Type B pancreatic cell (in vitro differentiated cells): Measurements from ENCODE around the gene GCSAM. TPM values are rescaled to one million over a fixed set of nuclear protein-coding genes. Genes with fewer than 3 reads are reported as not detected.

Experiments
- DNase-seq: peaks from one replicate; pipeline ENCODE4 v3.0.0; 2021; ENCODE audit warnings: mixed read lengths; ENCODE audit not compliant: unreplicated experiment; ENCODE audit errors: extremely low spot score
- H3K27ac Mint-ChIP-seq: 2 replicates; pipeline ENCODE4 v1.8.0; 2021; ENCODE audit warnings: mild to moderate bottlenecking, mixed read lengths
- H3K27me3 Mint-ChIP-seq: 2 replicates; pipeline ENCODE4 v1.8.0; 2021; ENCODE audit warnings: mixed read lengths
- H3K36me3 Mint-ChIP-seq: 2 replicates; pipeline ENCODE4 v1.8.0; 2021; ENCODE audit warnings: mixed read lengths
- H3K4me1 Mint-ChIP-seq: one replicate; pipeline ENCODE4 v1.8.0; 2021; ENCODE audit warnings: mixed read lengths; ENCODE audit not compliant: unreplicated experiment
- H3K4me3 Mint-ChIP-seq: 2 replicates; pipeline ENCODE4 v1.8.0; 2021; ENCODE audit warnings: mild to moderate bottlenecking, mixed read lengths
- H3K9me3 Mint-ChIP-seq: 2 replicates; pipeline ENCODE4 v1.8.0; 2021; ENCODE audit warnings: mixed read lengths
- CTCF ChIP-seq: fragments of 200-600 bp; sonication (generic); conservative IDR thresholded peaks from 2 replicates; pipeline ENCODE4 v1.5.0; 2021; ENCODE audit warnings: antibody characterized with exemption, mild to moderate bottlenecking
- long read RNA-seq: library from polyadenylated mRNA; unstranded; transcript quantifications from one replicate; pipeline ENCODE4 v2.0.0, GENCODE V29; 2020
- total RNA-seq: library from RNA; stranded (reverse); gene quantifications from 2 replicates; pipeline ENCODE4 v1.2.1, GENCODE V29; 2021; ENCODE audit warnings: low replicate concordance

GCSAM gene
- not detected in 2 replicates for total RNA-seq
- long read RNA-seq = 0 reads

- DNase-seq = no peak
- H3K4me3 Mint-ChIP-seq = no peak within 1 kb of the TSS
- H3K27me3 Mint-ChIP-seq = no peaks in the 10 kb centered on the region
- peaks cover 45% of the 10 kb centered on the region for H3K4me1 Mint-ChIP-seq
- no peak for TF ChIP-seq CTCF
- no peak within 1 kb of the TSS for H3K27ac Mint-ChIP-seq
- H3K36me3 Mint-ChIP-seq = no peaks in the 10 kb centered on the region
- H3K9me3 Mint-ChIP-seq = no peaks in the 10 kb centered on the region
These were observed at the start of gene GCSAM for GRCh38 chr3:112132975-112133448. Gene GCSAM (minus strand): TSS chr3:112133248. CDS start chr3:112133120, 128 bp downstream.

DNA sequence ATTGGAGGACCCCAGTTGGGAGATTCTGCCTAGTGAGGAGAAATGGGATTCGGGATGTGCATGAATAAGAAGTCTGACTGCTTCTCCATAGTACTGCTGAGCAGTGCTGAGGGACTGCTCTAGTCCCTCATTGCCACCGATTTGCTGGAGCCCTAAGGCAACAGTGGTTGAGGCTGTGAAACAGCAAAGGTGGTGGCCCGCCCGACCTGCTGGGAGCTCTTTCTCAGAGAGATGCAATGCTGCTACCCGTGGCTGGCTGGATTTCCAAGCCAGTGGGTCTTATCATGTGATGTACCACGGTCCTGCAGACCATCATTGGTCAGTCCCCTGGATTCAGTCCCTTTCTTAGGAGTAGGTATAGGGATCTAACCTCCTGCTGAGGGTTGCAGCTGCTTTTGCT, 42.6 kb upstream of the GCSAM start:
- Mint-ChIP-seq H3K9me3 (no peaks in the 10 kb centered on the region), H3K27ac (no peak overlapping the region), H3K36me3 (no peaks in the 10 kb centered on the region), H3K27me3 (no peaks in the 10 kb centered on the region), H3K4me1 (no peaks in the 10 kb centered on the region), H3K4me3 (no peak overlapping the region)
- DNase-seq = no peak
- TF ChIP-seq CTCF = no peak

GRCh38 chr3:112175037-112175436, 42.0 kb upstream of the GCSAM start:
- H3K36me3 Mint-ChIP-seq = no peaks in the 10 kb centered on the region
- H3K27me3 Mint-ChIP-seq = no peaks in the 10 kb centered on the region
- TF ChIP-seq CTCF = no peak
- H3K9me3 Mint-ChIP-seq = no peaks in the 10 kb centered on the region
- DNase-seq = no peak
- H3K4me3 Mint-ChIP-seq = no peak overlapping the region
- no peaks in the 10 kb centered on the region for H3K4me1 Mint-ChIP-seq
- no peak overlapping the region for H3K27ac Mint-ChIP-seq

DNA sequence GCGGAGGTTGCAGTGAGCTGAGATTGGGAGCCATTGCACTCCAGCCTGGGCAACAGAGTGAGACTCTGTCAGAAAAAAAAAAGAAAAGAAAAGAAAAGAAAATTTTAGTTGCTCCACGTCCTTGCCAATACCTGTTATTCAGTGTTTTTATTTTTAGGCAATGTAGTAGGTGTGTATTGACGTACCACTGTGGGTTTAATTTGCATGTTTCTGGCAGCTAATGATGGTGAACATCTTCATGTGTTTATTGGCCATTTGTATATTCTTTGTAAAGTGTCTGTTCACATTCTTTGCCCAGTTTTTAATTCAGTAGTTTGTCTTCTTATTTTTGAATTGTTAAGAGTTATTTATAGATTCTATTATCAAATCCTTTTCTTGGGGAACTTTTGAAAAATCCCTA, 38.1 kb upstream of the GCSAM start:
- Mint-ChIP-seq H3K9me3 (no peaks in the 10 kb centered on the region), H3K36me3 (no peaks in the 10 kb centered on the region), H3K27me3 (peaks cover 3% of the 10 kb centered on the region), H3K27ac (no peak overlapping the region), H3K4me1 (no peaks in the 10 kb centered on the region), H3K4me3 (no peak overlapping the region)
- DNase-seq = no peak
- TF ChIP-seq CTCF = no peak

DNA sequence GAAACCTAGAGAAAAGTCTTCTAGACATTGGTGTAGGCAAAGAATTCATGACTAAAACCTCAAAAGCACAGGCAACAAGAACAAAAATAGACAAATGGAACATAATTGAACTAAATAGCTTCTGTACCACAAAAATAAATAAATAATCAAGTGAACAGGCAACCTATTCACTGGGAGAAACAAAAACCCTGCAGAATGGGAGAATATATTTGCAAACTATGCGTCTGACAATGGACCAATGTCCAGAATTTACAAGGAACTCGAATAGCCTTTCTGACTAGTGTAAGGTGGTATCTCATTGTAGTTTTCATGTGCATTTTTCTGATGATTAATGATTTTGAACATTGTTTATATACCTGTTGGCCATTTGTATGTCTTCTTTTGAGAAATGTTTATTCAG, 37.0 kb upstream of the GCSAM start:
- no peak overlapping the region for H3K4me3 Mint-ChIP-seq
- no peaks in the 10 kb centered on the region for H3K9me3 Mint-ChIP-seq
- no peak overlapping the region for H3K27ac Mint-ChIP-seq
- TF ChIP-seq CTCF = no peak
- no peaks in the 10 kb centered on the region for H3K4me1 Mint-ChIP-seq
- peaks cover 3% of the 10 kb centered on the region for H3K27me3 Mint-ChIP-seq
- DNase-seq = no peak
- H3K36me3 Mint-ChIP-seq = no peaks in the 10 kb centered on the region

DNA sequence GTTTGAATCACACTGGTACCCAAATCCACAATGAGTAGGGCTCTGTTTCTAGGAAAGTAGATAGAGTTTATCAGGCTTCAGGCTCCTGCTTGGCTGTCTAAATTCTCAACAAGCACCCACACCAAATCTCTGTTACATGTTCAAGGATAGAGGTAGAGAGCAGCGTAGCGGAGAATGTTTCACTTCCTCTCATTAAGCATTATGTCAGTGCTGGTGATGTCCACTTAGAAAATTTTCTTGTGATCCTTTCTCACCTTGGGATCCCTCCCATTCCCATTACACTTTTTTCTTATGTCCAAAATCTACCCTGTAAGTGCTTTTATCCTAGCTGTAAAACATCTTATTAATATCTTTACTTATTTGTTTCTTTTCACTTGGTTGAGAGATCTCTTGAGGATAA, 34.7 kb upstream of the GCSAM start:
- no peak overlapping the region for H3K27ac Mint-ChIP-seq
- no peak overlapping the region for H3K4me3 Mint-ChIP-seq
- TF ChIP-seq CTCF = no peak
- H3K9me3 Mint-ChIP-seq = no peaks in the 10 kb centered on the region
- H3K4me1 Mint-ChIP-seq = no peaks in the 10 kb centered on the region
- no peaks in the 10 kb centered on the region for H3K36me3 Mint-ChIP-seq
- peaks cover 3% of the 10 kb centered on the region for H3K27me3 Mint-ChIP-seq
- DNase-seq = no peak
